GM19438 (cell line): ENCODE data around the gene TSKU.

Source experiments
- ATAC-seq: cut with Tn5 transposase; IDR thresholded peaks from one replicate; pipeline ENCODE4 v1.9.1; 2021; ENCODE audit warnings: low read depth; ENCODE audit not compliant: unreplicated experiment

The TSKU gene

GRCh38 chr11:76752321-76753143, 30.6 kb upstream of the TSKU start:
- no peak for ATAC-seq

- no peak for ATAC-seq
These were observed 29.7 kb upstream of the TSKU start for GRCh38 chr11:76753449-76753848.

- ATAC-seq: no peak
These were observed 29.2 kb upstream of the TSKU start for GRCh38 chr11:76753950-76754349.

GRCh38 chr11:76756341-76756741, 26.8 kb upstream of the TSKU start:
- no peak for ATAC-seq

- ATAC-seq: no peak
These were observed 24.8 kb upstream of the TSKU start for GRCh38 chr11:76758311-76758710.

- no peak for ATAC-seq
These were observed 24.1 kb upstream of the TSKU start for GRCh38 chr11:76759092-76759491.

- no peak for ATAC-seq
These were observed 23.6 kb upstream of the TSKU start for GRCh38 chr11:76759517-76759916.

- no peak for ATAC-seq
These were observed 22.9 kb upstream of the TSKU start for GRCh38 chr11:76760236-76760635.

- no peak for ATAC-seq
These were observed 21.3 kb upstream of the TSKU start for GRCh38 chr11:76761718-76762355.

GRCh38 chr11:76762356-76762752, 20.8 kb upstream of the TSKU start:
- ATAC-seq: no peak

GRCh38 chr11:76762867-76763572, 20.1 kb upstream of the TSKU start:
- no peak for ATAC-seq

- no peak for ATAC-seq
These were observed 19.4 kb upstream of the TSKU start for GRCh38 chr11:76763573-76764346.

- ATAC-seq: no peak
These were observed 18.1 kb upstream of the TSKU start for GRCh38 chr11:76764941-76765665.

GRCh38 chr11:76765863-76766350, 17.2 kb upstream of the TSKU start:
- no peak for ATAC-seq

GRCh38 chr11:76766521-76766920, 16.6 kb upstream of the TSKU start:
- ATAC-seq: no peak

- ATAC-seq: no peak
These were observed 15.5 kb upstream of the TSKU start for GRCh38 chr11:76767659-76768058.

- no peak for ATAC-seq
These were observed 14.9 kb upstream of the TSKU start for GRCh38 chr11:76768088-76768908.

GRCh38 chr11:76768909-76769560, 14.1 kb upstream of the TSKU start:
- ATAC-seq: no peak
